IPS-NIHi11 (cell line): ENCODE results near the gene ZNF618.

Source experiments
- DNase-seq: peaks from one replicate; pipeline ENCODE4 v3.0.0; 2012; ENCODE audit warnings: mixed read lengths, low spot score

The ZNF618 gene

GRCh38 chr9:114060711-114061110 lies 184.6 kb downstream of the ZNF618 start:
- DNase-seq = no peak

DNA sequence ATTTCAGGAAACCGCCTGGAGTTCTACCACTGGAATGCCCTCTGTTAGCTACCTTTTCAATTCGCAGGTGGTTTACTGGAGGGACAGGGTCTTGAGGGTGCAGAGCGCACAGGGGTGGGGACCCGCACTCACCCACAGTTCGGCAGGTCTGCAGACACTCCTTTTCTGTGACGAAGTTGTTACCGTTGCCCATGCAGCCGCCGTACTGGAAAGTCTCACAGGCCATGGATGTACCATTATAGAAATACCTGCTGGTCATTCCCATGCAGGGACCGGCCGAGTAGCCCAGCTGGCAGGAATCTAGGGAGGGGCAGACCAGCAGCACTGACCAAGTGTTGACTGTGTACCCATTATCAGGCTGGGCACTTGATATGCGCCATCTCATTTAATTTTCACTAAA lies 185.2 kb downstream of the ZNF618 start:
- no peak for DNase-seq

DNA sequence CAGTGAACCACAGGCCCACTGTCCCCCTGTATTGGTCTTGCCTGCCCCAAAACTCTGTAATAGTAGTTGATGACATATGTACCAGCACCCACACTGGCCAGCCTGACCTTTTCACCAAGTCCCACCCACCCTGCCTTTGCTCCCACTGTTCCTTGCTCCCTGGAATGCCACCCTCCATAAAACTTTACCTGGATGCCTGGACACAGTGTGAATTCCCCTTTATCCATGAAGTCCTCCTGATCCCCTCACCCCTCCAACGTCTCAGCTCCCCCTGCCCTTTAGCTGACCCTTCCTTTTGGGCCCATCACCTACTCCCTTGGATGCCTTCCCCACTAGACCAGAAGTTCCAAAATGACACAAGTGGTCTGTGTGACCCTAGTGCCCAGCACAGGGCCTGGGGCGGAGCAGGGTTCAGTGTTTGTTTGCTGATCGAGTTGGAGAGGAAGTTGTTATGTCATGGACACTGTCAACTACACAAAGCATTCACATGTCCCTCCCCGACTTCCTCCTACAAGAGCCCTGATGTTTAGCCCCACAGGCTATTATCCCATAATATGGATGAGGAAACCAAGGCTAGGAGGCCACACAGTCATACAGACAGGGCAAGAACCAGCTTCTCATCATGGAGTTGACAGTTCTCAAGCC lies 185.8 kb downstream of the ZNF618 start:
- no peak for DNase-seq

GRCh38 chr9:114065304-114065703 lies 189.2 kb downstream of the ZNF618 start:
- no peak for DNase-seq

DNA sequence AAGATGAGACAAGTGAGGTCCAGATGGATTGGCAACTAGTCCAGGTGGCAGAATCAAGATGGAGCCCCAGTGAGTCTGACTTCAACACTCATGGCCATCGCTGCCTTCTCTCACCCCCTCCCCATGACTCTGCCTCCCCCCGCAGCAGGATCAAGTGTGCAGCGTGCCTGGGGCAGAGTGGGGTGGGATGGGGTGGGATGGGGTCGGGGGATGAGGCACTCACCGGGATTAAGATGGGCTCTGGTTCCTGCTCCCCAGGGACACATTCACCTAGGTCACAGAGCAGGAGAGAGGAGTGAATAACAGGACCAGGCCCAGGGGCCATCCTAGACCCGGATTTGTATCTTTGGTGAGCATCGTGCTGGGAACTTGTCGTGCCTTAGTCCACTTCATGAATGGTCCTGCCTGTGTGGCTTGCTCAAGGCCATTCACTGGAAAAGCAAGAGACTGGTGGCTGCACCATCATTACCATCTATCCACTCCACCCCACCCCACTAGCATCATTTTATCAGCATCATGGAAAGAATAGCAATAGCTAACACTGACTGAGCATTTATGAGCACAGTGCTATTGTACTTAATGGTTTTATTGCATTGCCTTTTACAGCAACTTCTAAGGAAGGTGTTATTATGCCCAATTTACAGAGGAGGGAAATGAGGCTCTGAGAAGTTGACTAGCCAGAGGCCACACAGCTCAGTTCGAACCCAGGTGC lies 193.5 kb downstream of the ZNF618 start:
- no peak for DNase-seq

DNA sequence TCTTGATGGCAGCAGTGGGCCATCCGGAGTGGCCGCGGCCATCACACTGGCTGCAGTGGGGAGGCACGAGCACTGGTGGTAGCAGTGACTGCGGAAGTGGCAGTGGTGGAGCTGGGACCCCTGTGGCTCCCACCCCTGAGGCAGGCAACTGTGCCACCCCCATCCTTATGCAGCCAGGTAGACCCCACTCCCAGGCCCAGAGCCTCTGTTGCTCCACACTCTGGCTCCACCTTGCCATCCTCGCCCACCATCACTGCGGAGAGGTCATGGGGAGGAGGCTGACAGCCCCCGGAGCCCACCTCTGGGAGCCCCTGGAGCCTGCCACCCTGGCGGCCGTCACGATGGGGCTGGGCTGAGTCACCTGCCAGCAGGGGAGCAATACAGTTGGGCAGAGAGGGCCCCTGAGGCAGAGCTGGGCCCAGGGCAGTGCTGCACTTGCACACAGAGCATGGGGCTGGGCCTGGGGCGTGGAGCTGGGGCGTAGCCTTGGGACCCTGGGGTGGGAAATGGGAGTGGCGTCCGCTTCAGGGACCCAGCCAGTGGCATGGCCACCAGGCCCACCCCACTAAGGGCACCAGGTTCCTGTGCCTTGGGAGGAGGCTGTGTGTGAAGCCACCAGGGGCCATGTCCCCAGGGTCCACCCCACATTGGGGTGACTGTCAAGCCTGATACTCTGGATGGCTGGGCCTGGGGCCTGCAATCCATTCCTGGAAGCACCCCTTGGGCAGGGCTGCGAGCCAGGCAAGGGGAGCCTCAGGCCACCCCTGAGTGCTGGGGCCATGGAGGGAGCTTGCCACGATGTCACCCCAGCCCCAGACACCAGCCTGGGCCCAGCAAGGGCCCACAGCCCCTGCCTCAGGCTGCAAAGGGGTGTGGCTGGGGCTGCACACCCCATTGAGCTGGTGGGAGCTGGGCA lies 194.3 kb downstream of the ZNF618 start:
- DNase-seq = no peak

GRCh38 chr9:114071197-114071795 lies 195.2 kb downstream of the ZNF618 start:
- DNase-seq = no peak

DNA sequence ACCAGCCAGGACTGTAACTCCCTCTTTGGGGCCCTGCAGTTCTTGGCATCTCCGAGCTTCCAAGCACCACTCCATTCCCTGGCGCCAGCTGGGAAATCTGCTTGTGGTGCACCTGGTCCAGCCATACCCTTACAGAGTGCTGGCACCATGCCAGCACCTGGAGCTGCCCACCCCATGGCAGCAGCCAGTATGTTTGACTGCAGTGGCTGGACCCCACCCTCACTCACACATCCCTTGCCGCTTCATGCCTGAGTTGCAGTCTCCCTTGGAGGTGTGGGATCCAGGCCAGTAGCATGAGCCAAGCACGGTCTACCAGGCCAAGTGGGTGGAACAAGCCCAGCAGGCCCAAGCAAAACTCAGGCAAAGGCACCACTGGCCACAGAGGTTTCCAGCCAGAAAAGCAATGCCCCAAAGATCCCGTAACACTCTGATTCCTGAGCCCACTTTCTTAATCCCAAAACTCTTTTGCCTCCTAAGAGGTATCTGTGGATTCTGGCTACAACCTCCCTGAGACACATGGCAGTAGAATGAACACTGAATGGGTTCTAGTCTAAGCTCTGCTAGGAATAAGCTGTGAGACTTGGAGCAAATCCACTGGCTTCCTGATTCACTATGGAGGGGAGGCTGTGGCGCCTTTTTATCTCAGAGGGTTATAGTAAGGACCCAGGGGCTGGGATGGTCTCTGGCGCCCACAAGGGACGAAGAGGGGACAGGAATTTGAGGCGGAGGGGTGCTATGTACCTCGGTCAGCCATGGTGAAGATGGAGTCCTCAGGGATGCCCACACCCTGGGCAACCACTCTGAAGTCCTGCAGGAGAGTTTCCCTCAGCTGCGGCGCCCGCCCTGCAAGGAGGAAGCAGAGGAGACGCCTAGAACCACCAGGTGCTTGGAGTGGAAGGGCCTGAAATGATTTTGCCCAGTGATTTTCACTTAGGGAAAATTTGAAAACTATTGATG lies 196.4 kb downstream of the ZNF618 start:
- DNase-seq = no peak

DNA sequence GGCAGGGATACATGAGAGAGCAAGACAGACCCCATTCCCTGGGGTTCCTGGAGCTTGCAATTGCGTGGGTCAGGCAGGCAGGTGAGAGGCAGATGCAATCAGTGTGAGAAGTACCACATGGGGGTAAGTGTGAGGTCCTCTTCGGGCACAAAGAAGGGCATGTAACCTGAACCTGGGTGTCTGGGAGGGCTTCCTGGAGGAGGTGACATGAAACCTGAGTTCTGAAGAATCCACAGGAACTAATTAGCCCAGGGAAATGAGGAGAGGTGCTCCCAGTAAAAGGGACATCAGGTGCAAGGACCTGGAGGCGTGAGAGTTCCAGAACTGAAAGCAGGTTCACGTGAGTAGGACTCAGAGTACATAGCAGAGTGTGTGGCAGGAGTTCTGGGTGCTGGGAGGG lies 199.5 kb downstream of the ZNF618 start:
- no peak for DNase-seq

DNA sequence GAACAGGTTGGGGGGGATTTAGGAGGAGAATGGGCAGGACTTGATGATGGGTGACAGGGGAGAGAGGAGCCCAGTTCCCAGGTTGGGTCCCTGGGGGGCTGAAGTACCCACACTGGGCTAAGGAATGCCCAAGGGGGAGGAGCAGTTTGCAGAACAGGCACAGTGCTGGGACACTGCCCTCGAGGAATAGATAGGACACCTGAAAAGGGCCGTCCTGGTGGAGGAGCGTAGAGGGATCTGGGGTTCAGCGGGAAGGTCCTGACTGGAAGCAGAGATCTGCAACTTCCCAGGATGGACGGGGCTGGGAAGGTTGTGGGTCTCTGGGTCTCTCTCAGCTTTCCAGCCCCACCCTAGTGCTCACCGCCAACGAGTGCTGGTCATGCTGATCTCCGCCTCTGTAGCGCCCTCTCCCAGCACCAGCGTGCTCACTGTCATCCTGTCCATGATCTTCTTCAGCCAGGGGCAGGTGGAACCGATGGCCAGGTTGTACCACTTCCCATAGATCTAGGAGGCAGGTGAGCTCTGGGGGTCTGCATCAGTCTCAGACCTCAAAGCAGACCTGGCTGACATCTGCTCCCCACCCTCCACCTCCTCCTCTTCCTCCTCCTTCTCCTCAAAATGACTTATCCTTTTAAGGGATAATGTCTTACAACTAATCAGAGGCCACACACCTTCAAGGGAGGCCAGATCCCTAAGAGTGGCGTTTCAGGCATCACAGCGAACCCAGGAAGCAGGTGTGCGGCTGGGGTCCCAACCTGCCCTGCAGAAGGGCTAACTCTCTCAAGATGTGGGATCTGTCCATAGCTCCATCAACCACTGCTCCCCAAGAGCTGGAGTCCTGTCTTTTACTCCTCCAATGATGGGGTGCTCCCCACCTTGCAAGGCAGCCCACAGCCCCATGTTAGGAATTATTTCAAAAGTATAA lies 200.4 kb downstream of the ZNF618 start:
- no peak for DNase-seq

DNA sequence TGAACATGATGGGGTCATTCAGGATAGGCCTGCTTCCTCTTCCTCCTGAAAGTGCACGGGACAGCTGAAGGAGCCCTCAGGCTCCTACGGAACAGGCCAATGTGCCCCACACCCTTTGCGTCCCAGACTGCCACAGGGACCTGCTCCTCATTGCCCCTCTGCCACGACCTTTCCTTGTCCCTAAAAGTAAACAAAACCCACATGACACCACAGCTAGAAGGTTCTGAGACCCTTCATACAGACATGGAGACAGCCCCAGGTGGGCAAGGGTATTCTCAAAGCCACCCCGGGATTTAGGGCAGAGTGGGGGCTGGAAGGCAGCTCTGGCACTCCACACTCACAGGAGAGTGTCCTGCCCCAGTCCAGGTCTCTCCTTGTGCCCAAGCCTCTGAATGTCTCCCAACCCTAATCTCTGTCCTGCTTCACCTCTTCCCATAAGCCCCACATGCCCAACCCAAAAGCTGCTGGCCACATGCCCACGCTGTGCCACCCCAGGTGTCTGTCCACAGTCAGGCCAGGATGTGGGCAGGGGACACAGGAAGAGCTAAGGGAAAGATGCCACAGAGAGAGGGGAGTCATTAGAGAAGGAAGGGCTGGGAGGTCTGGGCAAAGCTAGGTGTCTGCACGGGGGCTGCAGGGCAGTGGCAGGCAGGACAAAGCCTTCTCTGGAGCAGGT lies 201.2 kb downstream of the ZNF618 start:
- no peak for DNase-seq

GRCh38 chr9:114078021-114078780 lies 202.1 kb downstream of the ZNF618 start, which contains the start of gene AMBP:
Gene AMBP (minus strand): TSS chr9:114078300. CDS start chr9:114078209, 91 bp downstream.
- DNase-seq = no peak

- no peak for DNase-seq
Observed at GRCh38 chr9:114078781-114079156, 202.7 kb downstream of the ZNF618 start.

- no peak for DNase-seq
Observed at GRCh38 chr9:114080195-114080772, 204.2 kb downstream of the ZNF618 start.

- no peak for DNase-seq
Observed at GRCh38 chr9:114080773-114081440, 204.8 kb downstream of the ZNF618 start.

DNA sequence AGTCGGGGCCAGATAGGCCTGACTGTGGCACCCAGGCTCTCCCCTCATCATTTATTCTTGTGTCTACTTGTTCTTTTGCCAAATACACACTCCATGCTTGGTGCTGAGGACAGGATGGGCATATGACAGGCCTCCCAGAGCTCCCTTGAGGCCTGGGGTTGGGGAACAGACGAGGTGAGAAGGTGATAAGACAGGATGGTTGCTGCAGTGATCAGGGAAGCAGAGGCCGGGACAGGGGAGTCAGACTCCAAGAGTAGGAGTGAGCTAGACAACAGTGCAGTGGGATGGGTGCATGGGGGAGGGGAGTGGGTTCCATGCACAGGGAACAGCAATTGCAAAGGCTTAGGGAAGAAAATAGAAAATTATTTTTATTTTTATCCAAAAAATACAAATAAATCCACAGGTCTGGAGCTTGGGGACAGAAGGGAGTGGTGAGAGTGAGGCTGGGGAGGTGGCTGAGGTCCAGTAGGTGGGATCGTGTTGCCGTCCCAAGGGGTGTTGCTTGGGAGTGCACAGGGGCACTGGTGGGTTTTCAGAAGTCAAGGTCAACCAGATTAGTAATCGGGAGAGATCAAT lies 205.4 kb downstream of the ZNF618 start:
- DNase-seq = no peak

DNA sequence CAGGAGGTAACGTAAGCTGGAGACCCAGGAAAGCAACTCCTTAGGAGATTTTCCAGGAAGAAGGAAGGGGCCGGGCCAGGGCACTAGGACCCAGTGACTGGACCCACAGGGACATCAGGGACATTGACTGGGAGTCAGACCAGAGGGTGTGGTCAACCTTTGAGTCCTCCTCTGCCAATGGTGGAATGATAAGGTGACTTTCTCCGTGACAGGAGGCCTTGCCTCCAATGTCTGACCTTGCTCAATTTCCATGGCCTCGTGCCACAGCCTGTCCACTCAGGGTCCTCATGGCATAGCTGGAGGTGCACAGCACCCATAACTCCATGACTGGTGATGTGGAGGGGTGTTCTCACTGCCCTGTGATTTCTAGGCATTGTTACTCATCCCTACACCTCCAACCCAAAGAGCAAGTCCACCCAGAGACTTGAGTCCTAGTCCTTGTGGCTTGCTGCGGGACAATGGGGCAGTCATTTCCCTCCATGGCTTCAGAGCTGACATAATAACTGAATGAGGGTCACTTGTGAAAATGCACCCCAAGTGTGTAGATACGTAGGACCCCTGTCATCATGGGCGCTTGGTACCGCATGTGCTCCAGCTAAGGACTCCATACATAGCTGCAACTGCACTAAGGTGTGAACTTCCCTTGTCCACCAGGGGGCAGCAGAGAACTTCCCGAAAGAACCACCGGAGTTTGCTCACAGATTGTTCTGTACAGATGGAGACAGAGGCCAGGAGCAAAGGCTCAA lies 206.1 kb downstream of the ZNF618 start:
- DNase-seq = peak; percentile 90
